ENCODE measurements around the gene SETD9.

Gene SETD9

GRCh38 chr5:56909294-56910209 is at the start of gene SETD9:
Gene SETD9, plus strand, starts transcription at chr5:56909596. Its CDS starts 50 bp downstream, at chr5:56909646.
- peak; percentile 87 for DNase-seq (ENCODE audit: low read depth)
- peak within 1 kb of the TSS; percentile 63 for H3K4me3 ChIP-seq (ENCODE audit: low read depth, low read length)

- no peak overlapping the region for H3K4me3 ChIP-seq (ENCODE audit: low read depth, low read length)
- no peak for DNase-seq (ENCODE audit: low read depth)
Observed at GRCh38 chr5:56861893-56862485, 47.4 kb upstream of the SETD9 start.

DNA sequence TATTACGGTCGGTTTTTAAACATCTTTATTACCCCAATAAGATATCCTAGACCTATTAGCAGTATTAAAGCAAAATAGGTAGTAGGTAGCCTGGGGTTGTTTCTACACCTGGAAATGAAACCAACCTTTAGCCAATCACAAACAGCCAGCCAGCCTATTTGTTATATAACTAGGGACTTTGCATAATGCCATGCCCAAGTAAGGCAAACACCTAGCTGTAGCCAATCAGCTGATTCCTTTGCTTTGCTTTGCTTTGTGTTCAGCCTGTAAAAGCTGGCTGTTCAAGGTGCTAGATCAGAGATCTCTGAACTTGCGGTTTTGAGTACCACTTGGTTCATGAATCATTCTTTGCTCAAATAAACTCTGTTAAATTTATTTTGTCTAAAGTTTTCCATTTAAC is 46.5 kb upstream of the SETD9 start:
- DNase-seq (ENCODE audit: low read depth), result no peak

DNA sequence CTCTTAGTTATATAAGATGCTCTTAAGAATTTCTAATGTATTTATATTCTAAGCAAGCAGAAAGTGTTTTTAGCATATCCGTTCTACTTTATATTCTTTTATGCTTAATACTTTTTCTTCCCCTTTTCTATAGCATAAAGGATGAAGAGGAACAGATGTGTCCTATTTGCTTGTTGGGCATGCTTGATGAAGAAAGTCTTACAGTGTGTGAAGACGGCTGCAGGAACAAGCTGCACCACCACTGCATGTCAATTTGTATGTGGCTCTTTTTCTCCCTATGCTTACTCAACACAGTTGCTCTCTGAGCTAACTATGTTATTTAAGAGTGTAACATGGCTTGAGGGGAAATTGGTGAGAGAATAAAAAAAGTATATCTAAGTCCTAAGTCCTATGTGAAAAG is 37.6 kb upstream of the SETD9 start:
- no peak for DNase-seq (ENCODE audit: low read depth)
- H3K4me3 ChIP-seq (ENCODE audit: low read depth, low read length), result no peak overlapping the region

More for the DNA sequence above, 46.5 kb upstream of the SETD9 start:
- no peak overlapping the region for H3K4me3 ChIP-seq (ENCODE audit: low read depth, low read length)

- DNase-seq (ENCODE audit: low read depth), result no peak
Observed at GRCh38 chr5:56873056-56873455, 36.3 kb upstream of the SETD9 start.

GRCh38 chr5:56876327-56876726 is 33.1 kb upstream of the SETD9 start:
- no peak overlapping the region for H3K4me3 ChIP-seq (ENCODE audit: low read depth, low read length)
- no peak for DNase-seq (ENCODE audit: low read depth)

More at GRCh38 chr5:56873056-56873455, 36.3 kb upstream of the SETD9 start:
- H3K4me3 ChIP-seq (ENCODE audit: low read depth, low read length), result no peak overlapping the region

GRCh38 chr5:56881571-56881970 is 27.8 kb upstream of the SETD9 start:
- DNase-seq (ENCODE audit: low read depth), result no peak
- H3K4me3 ChIP-seq (ENCODE audit: low read depth, low read length), result no peak overlapping the region

GRCh38 chr5:56893251-56893951 is 16.0 kb upstream of the SETD9 start:
- no peak for DNase-seq (ENCODE audit: low read depth)
- H3K4me3 ChIP-seq (ENCODE audit: low read depth, low read length), result no peak overlapping the region

GRCh38 chr5:56896763-56897162 is 12.6 kb upstream of the SETD9 start:
- no peak for DNase-seq (ENCODE audit: low read depth)
- H3K4me3 ChIP-seq (ENCODE audit: low read depth, low read length), result no peak overlapping the region

GRCh38 chr5:56898213-56898612 is 11.2 kb upstream of the SETD9 start:
- no peak overlapping the region for H3K4me3 ChIP-seq (ENCODE audit: low read depth, low read length)
- no peak for DNase-seq (ENCODE audit: low read depth)

DNA sequence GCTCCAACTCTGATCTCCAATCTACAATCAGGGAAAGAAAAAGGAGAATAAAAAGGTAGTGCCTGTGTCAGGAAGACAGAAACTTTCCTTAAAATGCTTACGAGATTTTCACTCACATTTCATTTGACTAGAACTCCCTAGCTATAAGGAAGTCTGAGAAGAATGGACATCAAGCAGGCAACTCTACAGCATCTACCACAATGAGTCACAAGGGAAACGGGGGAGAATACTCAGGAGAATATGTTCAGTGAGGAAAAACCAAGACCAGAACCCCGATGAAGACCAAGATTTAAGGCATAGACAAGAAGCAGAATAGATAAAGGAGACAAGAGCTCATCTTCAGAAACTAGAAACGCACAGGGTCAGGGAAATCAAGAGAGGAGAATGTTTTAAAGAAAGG is 9.0 kb upstream of the SETD9 start:
- no peak for DNase-seq (ENCODE audit: low read depth)
- H3K4me3 ChIP-seq (ENCODE audit: low read depth, low read length), result no peak overlapping the region

DNA sequence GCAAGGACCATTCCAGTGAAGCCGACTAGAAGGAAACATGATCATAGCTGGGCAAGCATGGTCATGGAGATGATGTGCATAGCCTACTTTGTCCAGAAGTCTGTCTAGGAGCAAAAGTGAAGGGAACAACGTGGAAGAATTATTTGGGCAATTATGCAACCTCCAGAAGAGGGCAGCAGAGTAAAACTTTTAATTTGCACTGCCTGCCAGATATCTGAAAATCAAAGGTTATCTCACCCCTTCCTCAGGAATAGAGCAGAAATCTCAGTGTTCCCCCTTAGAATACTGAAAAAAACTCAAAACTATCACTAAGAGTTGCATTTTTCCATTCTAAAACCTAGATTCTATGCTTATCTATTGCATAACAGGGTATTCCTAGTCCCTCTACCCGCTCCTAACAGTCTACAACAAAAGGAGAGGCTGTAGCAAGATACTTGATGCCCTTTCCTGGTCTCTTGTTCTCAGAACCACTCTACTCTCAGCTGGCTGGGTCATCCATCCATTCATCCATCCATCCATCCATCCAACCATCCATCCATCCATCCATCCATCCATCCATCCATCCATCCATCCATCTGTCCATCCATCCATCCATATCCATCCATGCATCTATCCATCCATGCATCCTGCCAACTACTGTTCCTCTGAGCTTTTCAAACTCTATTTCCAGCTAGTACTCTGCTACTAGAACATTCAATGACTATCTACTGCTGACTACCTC is 8.4 kb upstream of the SETD9 start:
- no peak for DNase-seq (ENCODE audit: low read depth)

DNA sequence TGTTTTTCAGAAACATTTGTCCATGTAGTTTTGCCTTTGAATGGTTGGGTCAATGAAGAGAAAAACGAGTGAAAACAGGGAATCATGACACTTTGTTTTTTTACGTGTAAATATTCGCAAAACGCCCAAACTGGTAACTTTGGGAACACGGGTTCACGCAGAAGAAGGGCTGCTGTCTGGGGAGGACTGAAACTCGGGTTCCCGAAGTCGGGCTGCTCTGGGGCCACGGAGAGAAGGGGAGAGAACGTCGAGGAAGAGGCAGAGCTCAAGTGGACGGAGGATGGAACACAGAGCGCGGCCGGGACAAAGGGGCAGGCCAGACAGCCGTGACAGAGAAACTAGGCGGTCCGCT is 478 bp upstream of the SETD9 start:
- peak overlapping the region; percentile 61 for H3K4me3 ChIP-seq (ENCODE audit: low read depth, low read length)
- no peak for DNase-seq (ENCODE audit: low read depth)

More for the DNA sequence above, 8.4 kb upstream of the SETD9 start:
- H3K4me3 ChIP-seq (ENCODE audit: low read depth, low read length), result no peak overlapping the region

GRCh38 chr5:56910210-56910965 is 992 bp downstream of the SETD9 start:
- DNase-seq (ENCODE audit: low read depth), result no peak
- peak overlapping the region; percentile 63 for H3K4me3 ChIP-seq (ENCODE audit: low read depth, low read length)

DNA sequence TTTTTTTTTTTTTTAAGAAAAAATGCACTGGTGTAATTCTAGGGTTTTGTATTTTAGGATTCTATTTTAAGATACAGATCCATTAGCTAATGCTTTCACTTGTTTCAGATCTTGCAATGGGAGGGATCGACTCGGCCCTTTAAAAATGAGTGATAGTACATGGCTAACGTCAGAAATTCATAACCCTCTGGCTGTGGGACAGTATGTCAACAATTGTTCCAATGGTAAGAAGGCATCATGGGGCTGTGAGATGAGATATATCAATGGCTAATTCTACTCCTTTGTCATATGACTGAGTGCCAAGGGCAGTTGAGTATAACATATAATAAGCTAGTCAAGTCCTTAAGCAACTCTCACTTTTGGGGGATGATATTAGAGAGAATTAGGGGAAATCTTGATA is 4.4 kb downstream of the SETD9 start:
- DNase-seq (ENCODE audit: low read depth), result no peak
- no peak overlapping the region for H3K4me3 ChIP-seq (ENCODE audit: low read depth, low read length)

DNA sequence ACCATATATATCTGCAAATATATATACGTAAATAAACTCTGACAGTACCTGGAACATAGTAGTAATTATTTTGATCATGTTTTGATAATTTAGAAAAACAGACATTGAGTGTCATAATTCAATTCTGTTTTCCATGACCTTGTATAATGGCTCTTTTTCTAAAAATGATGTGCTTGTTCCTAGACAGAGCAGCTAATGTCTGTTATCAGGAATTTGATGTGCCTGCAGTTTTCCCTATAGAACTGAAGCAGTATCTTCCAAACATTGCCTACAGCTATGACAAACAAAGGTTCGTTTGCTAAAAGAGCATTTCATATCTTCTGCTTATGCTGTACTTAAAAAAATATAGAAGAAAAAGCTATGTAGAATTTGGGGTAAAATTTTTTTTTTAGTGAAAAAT is 5.3 kb downstream of the SETD9 start:
- no peak overlapping the region for H3K4me3 ChIP-seq (ENCODE audit: low read depth, low read length)
- DNase-seq (ENCODE audit: low read depth), result no peak

GRCh38 chr5:56917534-56917933 is 8.1 kb downstream of the SETD9 start:
- no peak for DNase-seq (ENCODE audit: low read depth)
- H3K4me3 ChIP-seq (ENCODE audit: low read depth, low read length), result no peak overlapping the region

DNA sequence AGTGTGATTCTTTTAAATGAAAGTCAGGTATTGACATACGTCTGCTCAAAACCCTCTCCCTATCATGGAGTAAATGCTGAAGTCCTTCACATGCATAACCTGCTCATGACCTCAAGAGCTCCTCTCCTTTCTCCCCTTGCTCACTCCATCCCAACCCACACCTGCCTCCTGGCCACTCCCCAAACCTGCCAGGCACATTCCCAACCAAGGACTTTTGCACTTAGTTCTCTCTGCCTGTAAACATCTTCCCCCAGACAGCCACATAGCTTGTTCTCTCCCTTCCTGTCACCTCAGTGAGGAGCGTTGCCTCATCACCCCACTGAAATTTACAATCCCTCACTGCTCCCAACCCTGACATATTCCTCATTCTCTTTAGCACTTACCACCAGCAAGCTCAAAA is 8.7 kb downstream of the SETD9 start:
- H3K4me3 ChIP-seq (ENCODE audit: low read depth, low read length), result no peak overlapping the region
- no peak for DNase-seq (ENCODE audit: low read depth)
